Measurements from ENCODE around the gene ADAMTS19. TPM values are rescaled to one million over a fixed set of nuclear protein-coding genes. Genes with fewer than 3 reads are reported as not detected.

The ADAMTS19 gene
- total and polyA plus RNA-seq, 9 of the 15 experiments (the other 6 are each of a cell fraction or from before 2014, with no cell fraction given): not detected

DNA sequence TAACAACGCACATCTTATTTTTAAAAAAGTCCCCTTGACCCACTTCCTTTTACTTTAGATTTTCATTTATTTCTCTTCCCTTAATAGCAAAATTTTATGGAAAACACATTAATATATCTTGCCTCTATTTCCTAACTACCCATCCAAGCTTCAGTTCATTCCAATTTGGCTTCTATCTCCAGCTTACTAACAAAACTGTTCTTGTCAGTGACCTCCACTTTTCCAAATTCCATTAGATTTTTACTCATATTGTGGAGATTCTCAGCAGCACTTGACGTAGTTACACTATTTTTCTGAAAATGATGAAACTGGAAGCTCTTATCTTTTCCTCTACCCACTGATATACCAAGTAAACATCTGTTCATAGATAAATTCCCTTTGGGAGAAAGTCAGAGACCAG lies 46.5 kb upstream of the ADAMTS19 start:
- H3K4me1 ChIP-seq (replicated peaks in 1 of 2; ENCODE audit: control insufficient read depth in 2 of 2, insufficient read depth in 2 of 2, low read length in 2 of 2): no peaks in the 10 kb centered on the region
- intact Hi-C loops (cut with micrococcal nuclease): no loop called here
- TF ChIP-seq NFRKB (IDR thresholded peaks at IDR 0.05; ENCODE audit: low read depth) (no peak), SAFB2 (IDR thresholded peaks at IDR 0.05; ENCODE audit: borderline replicate concordance, low read depth, low read length, severe bottlenecking) (no peak), POLR2AphosphoS2 (IDR thresholded peaks at IDR 0.05; ENCODE audit: low read length) (no peak), NCOR1 (IDR thresholded peaks at IDR 0.05) (no peak), BDP1 (IDR thresholded peaks at IDR 0.05; ENCODE audit: insufficient read depth, insufficient read length) (no peak), MAFF (IDR thresholded peaks at IDR 0.05; ENCODE audit: low read length) (no peak), ZBTB43 (CRISPR knock-in tag; IDR thresholded peaks at IDR 0.05) (no peak), MAZ (CRISPR knock-in tag; conservative IDR thresholded peaks at IDR 0.05 in 1 of 2, IDR thresholded peaks at IDR 0.05 in 1 of 2) (no peak)
- FAIRE-seq (no peak), DNase-seq (ENCODE audit: extremely low read depth in 1 of 4, low spot score in 3 of 4) (no peak), ATAC-seq (no peak)
- no peaks in the 10 kb centered on the region for H3K9me1 ChIP-seq (ENCODE audit: control insufficient read depth, insufficient read depth, low read length)
- no peaks in the 10 kb centered on the region for H3K36me3 ChIP-seq (ENCODE audit: control insufficient read depth, insufficient read depth, low read length)
- no peak overlapping the region for H2AFZ ChIP-seq (ENCODE audit: low read depth, low read length)
- H3K79me2 ChIP-seq (ENCODE audit: control insufficient read depth, insufficient read depth, low read length): no peaks in the 10 kb centered on the region
- no peaks in the 10 kb centered on the region for H4K20me1 ChIP-seq (replicated peaks; ENCODE audit: control insufficient read depth, insufficient read depth, low read length)
- H3K4me2 ChIP-seq (ENCODE audit: insufficient read depth, low read length): no peak overlapping the region
- no peak overlapping the region for H3K27ac ChIP-seq (ENCODE audit: extremely low read depth, low read depth, low read length)
- H3K9ac ChIP-seq (ENCODE audit: insufficient read depth in 1 of 2, low read depth in 2 of 2, low read length in 2 of 2): no peak overlapping the region
- ChIA-PET CTCF (ENCODE audit: low intra/inter-chr PET ratio) (no interaction called here), POLR2A (no interaction called here)
- H3K9me3 ChIP-seq (replicated peaks; ENCODE audit: control insufficient read depth, insufficient read depth, low read depth, low read length): 0 out of 2 replicates have a peak, but pooled peaks cover 1% of the 10 kb centered on the region
- no peaks in the 10 kb centered on the region for H3K27me3 ChIP-seq (ENCODE audit: control insufficient read depth in 2 of 2, insufficient read depth in 2 of 2, low read length in 2 of 2)
- BruUV-seq (replicated peaks): no TSS peak
- no peak overlapping the region for H3K4me3 ChIP-seq
- in situ Hi-C loops (cut with MboI): no loop called here
- 0% methylated on average over 1 of the region's 2 CpGs for WGBS (ENCODE audit: insufficient coverage, low coverage, missing lambda C conversion rate)

All from K562 (cell line).